GM19397 (cell line): ENCODE measurements around the gene PDHB.

Experiments used
- ATAC-seq: cut with Tn5 transposase; IDR thresholded peaks from one replicate; pipeline ENCODE4 v1.9.1; 2021; ENCODE audit warnings: mild to moderate bottlenecking, moderate library complexity; ENCODE audit not compliant: unreplicated experiment

Gene PDHB

GRCh38 chr3:58433400-58434167 lies at the start of gene PDHB:
Gene PDHB (minus strand): TSS chr3:58433832. CDS start chr3:58433809, 23 bp downstream.
- peak; percentile 94 for ATAC-seq

GRCh38 chr3:58482917-58483636 lies 49.4 kb upstream of the PDHB start:
- ATAC-seq: no peak

- ATAC-seq: no peak
Measured at GRCh38 chr3:58480309-58480708, 46.7 kb upstream of the PDHB start.

- no peak for ATAC-seq
Measured at GRCh38 chr3:58478781-58479180, 45.1 kb upstream of the PDHB start.

- no peak for ATAC-seq
Measured at GRCh38 chr3:58474967-58475578, 41.4 kb upstream of the PDHB start.

- no peak for ATAC-seq
Measured at GRCh38 chr3:58474348-58474911, 40.8 kb upstream of the PDHB start.

GRCh38 chr3:58473275-58473674 lies 39.6 kb upstream of the PDHB start:
- no peak for ATAC-seq

GRCh38 chr3:58471025-58471887 lies 37.6 kb upstream of the PDHB start:
- no peak for ATAC-seq

- ATAC-seq: no peak
Measured at GRCh38 chr3:58470363-58471024, 36.9 kb upstream of the PDHB start.

- no peak for ATAC-seq
Measured at GRCh38 chr3:58469096-58469495, 35.5 kb upstream of the PDHB start.

- ATAC-seq: no peak
Measured at GRCh38 chr3:58466899-58467563, 33.4 kb upstream of the PDHB start.

GRCh38 chr3:58464866-58465265 lies 31.2 kb upstream of the PDHB start:
- ATAC-seq: no peak

GRCh38 chr3:58463942-58464271 lies 30.3 kb upstream of the PDHB start:
- no peak for ATAC-seq

GRCh38 chr3:58463181-58463941 lies 29.7 kb upstream of the PDHB start:
- ATAC-seq: peak; percentile 88

GRCh38 chr3:58462829-58463180 lies 29.2 kb upstream of the PDHB start:
- ATAC-seq: no peak

- ATAC-seq: no peak
Measured at GRCh38 chr3:58459160-58459559, 25.5 kb upstream of the PDHB start.

GRCh38 chr3:58452176-58452575 lies 18.5 kb upstream of the PDHB start:
- no peak for ATAC-seq

GRCh38 chr3:58441514-58442450 lies 8.2 kb upstream of the PDHB start:
- ATAC-seq: no peak
